Osteoblast (primary cell): Measurements from ENCODE around the gene ZNF267. TPM values are rescaled to one million over a fixed set of nuclear protein-coding genes. Genes with fewer than 3 reads are reported as not detected.
"Not testable (repeated sequence)": the region's sequence is repeated elsewhere in the genome, so short reads cannot be mapped to it uniquely, and the experiment has no call there.

Source experiments
- DNase-seq: peaks from one replicate; pipeline ENCODE4 v3.0.0; 2011; ENCODE audit warnings: low spot score, mixed read lengths; ENCODE audit not compliant: insufficient read length; ENCODE audit errors: missing footprints
- H2AFZ ChIP-seq: 2 replicates; pipeline ENCODE4 v1.6.0; 2011; ENCODE audit warnings: mild to moderate bottlenecking, low read length
- H3K27ac ChIP-seq: 2 replicates; pipeline ENCODE4 v1.5.1; 2011; ENCODE audit warnings: mild to moderate bottlenecking, low read depth, low read length, moderate library complexity
- H3K27me3 ChIP-seq: 2 replicates; pipeline ENCODE4 v1.6.0; 2012; ENCODE audit warnings: mild to moderate bottlenecking, control low read depth, inconsistent platforms, low read length, moderate library complexity; ENCODE audit not compliant: insufficient read depth
- H3K36me3 ChIP-seq: 2 replicates; pipeline ENCODE4 v1.5.1; 2011; ENCODE audit warnings: mild to moderate bottlenecking, low read length, control low read depth, moderate library complexity; ENCODE audit not compliant: insufficient read depth
- H3K4me1 ChIP-seq: 2 replicates; pipeline ENCODE4 v1.5.1; 2011; ENCODE audit warnings: mild to moderate bottlenecking, low read length, control low read depth, moderate library complexity; ENCODE audit not compliant: insufficient read depth
- H3K4me2 ChIP-seq: 2 replicates; pipeline ENCODE4 v1.6.0; 2011; ENCODE audit warnings: mild to moderate bottlenecking, low read length; ENCODE audit not compliant: insufficient read depth
- H3K4me3 ChIP-seq: fragments of 200-600 bp; sonication (generic); 3 replicates; pipeline ENCODE4 v1.5.1; 2012; ENCODE audit warnings: mild to moderate bottlenecking, low read length, inconsistent platforms; ENCODE audit not compliant: insufficient read depth
- H3K79me2 ChIP-seq: 2 replicates; pipeline ENCODE4 v1.6.0; 2012; ENCODE audit warnings: mild to moderate bottlenecking, low read length, control low read depth, inconsistent platforms; ENCODE audit not compliant: insufficient read depth
- H3K9me3 ChIP-seq: 2 replicates; pipeline ENCODE4 v1.5.1; 2011; ENCODE audit warnings: low read depth, low read length, control low read depth
- H4K20me1 ChIP-seq: 2 replicates; pipeline ENCODE4 v1.6.0; 2012; ENCODE audit warnings: mild to moderate bottlenecking, low read length, control low read depth; ENCODE audit not compliant: insufficient read depth
- total RNA-seq: library from RNA; depleted of rRNA; stranded (reverse); fragments of >200 nt; gene quantifications from 2 replicates; pipeline ENCODE4 v1.2.3, GENCODE V29; 2012
- TF ChIP-seq, protein P1 (sequence below): IDR thresholded peaks from 2 replicates; pipeline ENCODE4 v1.5.1; 2011; ENCODE audit warnings: mild to moderate bottlenecking, low read depth, low read length, moderate library complexity; ENCODE audit errors: extremely low read depth

ZNF267 gene
- total RNA-seq, 1 donor: 9.8 TPM

DNA sequence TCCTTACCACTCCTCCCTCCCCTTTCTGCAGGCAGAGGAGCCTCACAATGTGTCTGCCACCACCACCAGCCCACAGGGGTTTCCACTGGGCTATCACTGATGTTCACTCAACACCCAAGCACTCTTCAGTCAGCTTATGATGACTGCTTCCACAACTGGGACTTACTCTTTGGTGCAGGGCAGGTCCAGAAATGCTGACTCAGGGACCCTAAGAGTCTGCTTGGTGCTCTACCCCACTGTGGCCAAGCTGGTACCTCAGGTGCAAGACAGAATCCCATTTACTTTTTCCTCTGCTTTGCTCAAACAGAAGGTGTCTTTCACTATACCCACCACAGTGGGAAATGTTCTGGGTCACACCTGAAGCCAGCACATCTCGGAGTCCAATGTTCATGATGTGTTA, 40.1 kb downstream of the ZNF267 start:
- TF ChIP-seq, protein P1, sequence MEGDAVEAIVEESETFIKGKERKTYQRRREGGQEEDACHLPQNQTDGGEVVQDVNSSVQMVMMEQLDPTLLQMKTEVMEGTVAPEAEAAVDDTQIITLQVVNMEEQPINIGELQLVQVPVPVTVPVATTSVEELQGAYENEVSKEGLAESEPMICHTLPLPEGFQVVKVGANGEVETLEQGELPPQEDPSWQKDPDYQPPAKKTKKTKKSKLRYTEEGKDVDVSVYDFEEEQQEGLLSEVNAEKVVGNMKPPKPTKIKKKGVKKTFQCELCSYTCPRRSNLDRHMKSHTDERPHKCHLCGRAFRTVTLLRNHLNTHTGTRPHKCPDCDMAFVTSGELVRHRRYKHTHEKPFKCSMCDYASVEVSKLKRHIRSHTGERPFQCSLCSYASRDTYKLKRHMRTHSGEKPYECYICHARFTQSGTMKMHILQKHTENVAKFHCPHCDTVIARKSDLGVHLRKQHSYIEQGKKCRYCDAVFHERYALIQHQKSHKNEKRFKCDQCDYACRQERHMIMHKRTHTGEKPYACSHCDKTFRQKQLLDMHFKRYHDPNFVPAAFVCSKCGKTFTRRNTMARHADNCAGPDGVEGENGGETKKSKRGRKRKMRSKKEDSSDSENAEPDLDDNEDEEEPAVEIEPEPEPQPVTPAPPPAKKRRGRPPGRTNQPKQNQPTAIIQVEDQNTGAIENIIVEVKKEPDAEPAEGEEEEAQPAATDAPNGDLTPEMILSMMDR: no peak
- Histone ChIP-seq H3K4me3 (no peak overlapping the region), H3K9me3 (peaks cover 57% of the 10 kb centered on the region), H3K36me3 (peaks cover 46% of the 10 kb centered on the region), H3K4me1 (no peaks in the 10 kb centered on the region), H3K27ac (no peak overlapping the region), H3K79me2 (peaks cover 52% of the 10 kb centered on the region), H3K4me2 (no peak overlapping the region), H2AFZ (no peak overlapping the region), H4K20me1 (peaks cover 2% of the 10 kb centered on the region), H3K27me3 (no peaks in the 10 kb centered on the region)
- DNase-seq: no peak

DNA sequence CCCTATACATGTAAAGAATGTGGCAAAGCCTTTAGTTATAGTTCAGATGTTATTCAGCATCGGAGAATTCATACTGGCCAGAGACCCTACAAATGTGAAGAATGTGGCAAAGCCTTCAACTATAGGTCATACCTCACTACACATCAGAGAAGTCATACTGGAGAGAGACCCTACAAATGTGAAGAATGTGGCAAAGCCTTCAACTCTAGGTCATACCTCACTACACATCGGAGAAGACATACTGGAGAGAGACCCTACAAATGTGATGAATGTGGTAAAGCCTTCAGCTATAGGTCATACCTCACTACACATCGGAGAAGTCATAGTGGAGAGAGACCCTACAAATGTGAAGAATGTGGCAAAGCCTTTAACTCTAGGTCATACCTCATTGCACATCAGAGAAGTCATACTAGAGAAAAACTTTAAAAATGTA, 42.5 kb downstream of the ZNF267 start:
- Histone ChIP-seq H3K4me2 (no peak overlapping the region), H3K36me3 (peaks cover 46% of the 10 kb centered on the region), H3K4me3 (no peak overlapping the region), H3K4me1 (no peaks in the 10 kb centered on the region), H3K27me3 (no peaks in the 10 kb centered on the region), H3K9me3 (peaks cover 69% of the 10 kb centered on the region), H2AFZ (no peak overlapping the region), H3K27ac (no peak overlapping the region), H3K79me2 (peaks cover 31% of the 10 kb centered on the region), H4K20me1 (peaks cover 2% of the 10 kb centered on the region)
- TF ChIP-seq, protein P1: no peak
- peak; percentile 13 for DNase-seq

DNA sequence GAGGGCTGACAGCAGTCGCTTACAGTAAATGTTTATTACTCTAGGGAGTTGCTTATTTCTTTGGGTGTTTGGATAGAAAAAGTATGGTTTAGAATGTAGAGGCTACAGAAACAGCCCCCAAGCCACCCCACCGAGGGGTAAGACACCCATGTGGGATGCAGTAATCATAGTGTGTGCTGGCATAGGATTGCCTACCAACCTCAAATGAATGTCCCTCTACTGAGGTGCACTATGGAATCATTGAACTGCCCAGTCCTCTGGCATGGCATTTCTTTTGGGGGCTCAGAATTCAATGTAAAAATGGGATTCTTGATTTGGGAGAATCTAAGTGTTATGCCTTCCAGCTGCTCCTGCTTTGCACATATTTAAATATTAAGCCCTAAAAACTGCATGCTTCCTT, 46.8 kb downstream of the ZNF267 start:
- Histone ChIP-seq H3K36me3 (peaks cover 16% of the 10 kb centered on the region), H2AFZ (no peak overlapping the region), H3K27ac (no peak overlapping the region), H3K4me3 (no peak overlapping the region), H4K20me1 (no peaks in the 10 kb centered on the region), H3K79me2 (no peaks in the 10 kb centered on the region), H3K27me3 (no peaks in the 10 kb centered on the region), H3K9me3 (peaks cover 46% of the 10 kb centered on the region), H3K4me2 (no peak overlapping the region), H3K4me1 (no peaks in the 10 kb centered on the region)
- TF ChIP-seq, protein P1: no peak
- no peak for DNase-seq

DNA sequence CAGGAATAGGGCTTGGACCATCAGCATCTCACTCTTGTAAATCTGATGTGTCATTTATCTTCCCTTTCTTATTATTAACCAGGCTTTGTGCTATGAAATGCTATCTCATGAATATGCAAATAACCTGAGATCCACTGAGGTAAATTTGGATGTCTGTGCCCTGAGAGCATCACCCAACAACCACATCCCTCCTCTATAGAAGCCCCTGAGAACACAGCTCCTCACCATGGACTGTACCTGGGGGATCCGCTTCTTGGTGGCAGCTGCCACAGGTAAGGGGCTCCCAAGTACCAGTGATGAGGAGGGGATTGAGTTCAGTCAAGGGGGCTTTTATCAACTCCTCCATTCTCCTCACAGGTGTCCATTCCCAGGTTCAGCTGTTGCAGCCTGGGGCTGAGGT, 78.2 kb downstream of the ZNF267 start:
- H3K36me3 ChIP-seq, H3K27me3 ChIP-seq, H3K9me3 ChIP-seq, H3K79me2 ChIP-seq, DNase-seq, H2AFZ ChIP-seq, H3K4me1 ChIP-seq, H4K20me1 ChIP-seq, H3K27ac ChIP-seq, H3K4me3 ChIP-seq, H3K4me2 ChIP-seq: not testable (repeated sequence)

DNA sequence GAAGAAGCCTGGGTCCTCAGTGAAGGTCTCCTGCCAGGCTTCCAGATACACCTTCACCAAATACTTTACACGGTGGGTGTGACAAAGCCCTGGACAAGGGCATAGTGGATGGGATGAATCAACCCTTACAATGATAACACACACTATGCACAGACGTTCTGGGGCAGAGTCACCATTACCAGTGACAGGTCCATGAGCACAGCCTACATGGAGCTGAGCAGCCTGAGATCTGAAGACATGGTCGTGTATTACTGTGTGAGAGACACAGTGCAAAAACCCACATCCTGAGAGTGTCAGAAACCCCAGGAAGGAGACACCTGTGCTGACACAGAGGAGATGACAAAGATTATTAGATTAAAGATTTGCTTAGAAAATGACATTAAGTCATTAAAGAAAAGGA, 78.6 kb downstream of the ZNF267 start:
- H3K79me2 ChIP-seq, H3K27ac ChIP-seq, H4K20me1 ChIP-seq, DNase-seq, H3K4me3 ChIP-seq, H3K9me3 ChIP-seq, H2AFZ ChIP-seq, H3K36me3 ChIP-seq, H3K27me3 ChIP-seq, H3K4me2 ChIP-seq, H3K4me1 ChIP-seq: not testable (repeated sequence)

DNA sequence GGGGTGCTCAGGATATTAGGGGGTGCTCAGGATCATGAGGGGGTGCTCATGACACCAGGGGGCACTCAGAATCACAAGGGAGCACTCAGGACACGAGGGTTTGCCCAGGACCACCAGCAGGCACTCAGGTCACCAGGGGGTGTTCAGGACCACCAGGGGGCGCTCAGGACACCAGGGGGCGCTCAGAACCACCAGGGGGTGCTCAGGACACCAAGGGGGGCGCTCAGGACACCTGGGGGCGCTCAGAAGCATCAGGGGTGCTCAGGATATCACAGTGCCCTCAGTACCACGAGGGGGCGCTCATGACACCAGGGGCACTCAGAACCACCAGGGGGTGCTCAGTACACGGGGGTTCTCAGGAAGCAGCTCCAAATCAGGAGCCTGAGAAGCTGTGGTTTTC, 82.6 kb downstream of the ZNF267 start:
- not testable (repeated sequence) for H3K4me1 ChIP-seq, H3K36me3 ChIP-seq, DNase-seq, H3K79me2 ChIP-seq, H2AFZ ChIP-seq, H4K20me1 ChIP-seq, H3K27me3 ChIP-seq, H3K4me3 ChIP-seq, H3K9me3 ChIP-seq, H3K4me2 ChIP-seq, H3K27ac ChIP-seq

DNA sequence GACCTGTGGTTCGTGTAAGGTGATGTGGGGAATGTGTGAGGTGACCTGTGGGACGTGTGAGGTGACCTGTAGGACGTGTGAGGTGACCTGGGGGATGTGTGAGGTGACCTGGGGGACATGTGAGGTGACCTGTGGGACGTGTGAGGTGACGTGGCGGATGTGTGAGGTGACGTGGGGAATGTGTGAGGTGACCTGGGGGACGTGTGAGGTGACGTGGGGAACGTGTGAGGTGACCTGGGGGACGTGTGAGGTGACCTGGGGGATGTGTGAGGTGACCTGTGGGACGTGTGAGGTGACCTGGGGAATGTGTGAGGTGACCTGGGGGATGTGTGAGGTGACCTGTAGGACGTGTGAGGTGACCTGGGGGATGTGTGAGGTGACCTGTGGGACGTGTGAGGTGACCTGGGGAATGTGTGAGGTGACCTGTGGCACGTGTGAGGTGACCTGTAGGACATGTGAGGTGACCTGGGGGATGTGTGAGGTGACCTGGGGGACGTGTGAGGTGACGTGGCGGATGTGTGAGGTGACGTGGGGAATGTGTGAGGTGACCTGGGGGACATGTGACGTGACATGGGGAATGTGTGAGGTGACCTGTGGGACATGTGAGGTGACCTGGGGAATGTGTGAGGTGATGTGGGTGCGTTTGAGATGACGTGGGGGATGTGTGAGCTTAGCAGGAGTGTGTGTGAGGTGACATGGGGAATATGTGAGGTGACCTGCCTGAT, 86.7 kb downstream of the ZNF267 start:
- not testable (repeated sequence) for H3K27ac ChIP-seq

More for the DNA sequence above, 86.7 kb downstream of the ZNF267 start:
- not testable (repeated sequence) for H3K4me3 ChIP-seq, H3K4me1 ChIP-seq, H3K27me3 ChIP-seq, H2AFZ ChIP-seq, DNase-seq, H3K4me2 ChIP-seq, H3K36me3 ChIP-seq, H3K9me3 ChIP-seq, H4K20me1 ChIP-seq, H3K79me2 ChIP-seq
